Fibroblast of villous mesenchyme (primary cell): Measurements from ENCODE around the gene TIMP2. TPM values are rescaled to one million over a fixed set of nuclear protein-coding genes. Genes with fewer than 3 reads are reported as not detected.
A peak's percentile ranks its signal among the peaks of the same experiment; 100 is the strongest.

Experiments
- DNase-seq: peaks from one replicate; pipeline ENCODE4 v3.0.0-alpha.2; 2010; ENCODE audit warnings: low read depth
- H3K4me3 ChIP-seq: 2 replicates; pipeline ENCODE4 v1.5.1; 2011; ENCODE audit warnings: low read depth, mild to moderate bottlenecking, low read length
- total RNA-seq: library from RNA; depleted of rRNA; stranded (reverse); fragments of >200 nt; gene quantifications from 2 replicates; pipeline ENCODE4 v1.2.3, GENCODE V29; 2012
- TF ChIP-seq, protein P1 (sequence below): IDR thresholded peaks from 2 replicates; pipeline ENCODE4 v1.5.1; 2012; ENCODE audit warnings: low read depth, mild to moderate bottlenecking, low read length; ENCODE audit not compliant: insufficient read depth

TIMP2 gene
- total RNA-seq, 1 donor: 189 TPM

- DNase-seq: peak; percentile 62
- no peak overlapping the region for H3K4me3 ChIP-seq
- TF ChIP-seq, protein P1, sequence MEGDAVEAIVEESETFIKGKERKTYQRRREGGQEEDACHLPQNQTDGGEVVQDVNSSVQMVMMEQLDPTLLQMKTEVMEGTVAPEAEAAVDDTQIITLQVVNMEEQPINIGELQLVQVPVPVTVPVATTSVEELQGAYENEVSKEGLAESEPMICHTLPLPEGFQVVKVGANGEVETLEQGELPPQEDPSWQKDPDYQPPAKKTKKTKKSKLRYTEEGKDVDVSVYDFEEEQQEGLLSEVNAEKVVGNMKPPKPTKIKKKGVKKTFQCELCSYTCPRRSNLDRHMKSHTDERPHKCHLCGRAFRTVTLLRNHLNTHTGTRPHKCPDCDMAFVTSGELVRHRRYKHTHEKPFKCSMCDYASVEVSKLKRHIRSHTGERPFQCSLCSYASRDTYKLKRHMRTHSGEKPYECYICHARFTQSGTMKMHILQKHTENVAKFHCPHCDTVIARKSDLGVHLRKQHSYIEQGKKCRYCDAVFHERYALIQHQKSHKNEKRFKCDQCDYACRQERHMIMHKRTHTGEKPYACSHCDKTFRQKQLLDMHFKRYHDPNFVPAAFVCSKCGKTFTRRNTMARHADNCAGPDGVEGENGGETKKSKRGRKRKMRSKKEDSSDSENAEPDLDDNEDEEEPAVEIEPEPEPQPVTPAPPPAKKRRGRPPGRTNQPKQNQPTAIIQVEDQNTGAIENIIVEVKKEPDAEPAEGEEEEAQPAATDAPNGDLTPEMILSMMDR: peak; percentile 40
Observed at GRCh38 chr17:78828470-78829185, 96.6 kb downstream of the TIMP2 start.

DNA sequence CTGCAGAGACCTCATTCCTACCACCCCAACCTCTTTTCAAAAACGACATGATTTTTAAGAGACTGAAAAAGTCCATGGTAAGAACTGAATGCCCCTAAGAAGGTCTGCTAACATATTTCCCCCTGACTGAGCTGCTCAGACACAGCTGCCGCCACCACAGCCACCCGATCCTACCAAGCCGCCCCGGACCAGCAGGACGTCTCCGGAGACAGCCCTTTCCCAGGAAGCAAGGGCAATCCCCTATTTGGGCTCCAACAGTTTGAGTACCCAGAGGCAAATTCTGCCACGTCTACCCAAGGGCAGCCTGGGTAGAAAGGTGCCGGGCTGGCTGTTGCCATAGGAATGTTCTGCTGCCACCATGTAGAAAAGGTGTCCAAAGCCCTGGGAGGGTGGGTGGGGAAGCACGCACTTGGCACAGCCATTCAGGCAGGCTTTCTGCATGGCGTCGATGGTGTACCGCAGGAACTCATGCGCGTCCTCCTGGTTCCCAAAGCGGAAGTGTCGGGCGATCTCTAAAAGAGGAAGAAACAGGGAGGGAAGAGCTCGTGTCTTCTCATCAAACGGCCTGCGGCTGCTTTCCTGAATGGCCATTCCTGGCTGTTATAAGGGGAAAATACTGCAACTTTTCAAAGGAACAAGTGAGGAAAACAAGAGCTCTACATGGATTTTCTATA is 98.2 kb downstream of the TIMP2 start:
- no peak for DNase-seq
- H3K4me3 ChIP-seq: no peak overlapping the region
- TF ChIP-seq, protein P1: no peak

DNA sequence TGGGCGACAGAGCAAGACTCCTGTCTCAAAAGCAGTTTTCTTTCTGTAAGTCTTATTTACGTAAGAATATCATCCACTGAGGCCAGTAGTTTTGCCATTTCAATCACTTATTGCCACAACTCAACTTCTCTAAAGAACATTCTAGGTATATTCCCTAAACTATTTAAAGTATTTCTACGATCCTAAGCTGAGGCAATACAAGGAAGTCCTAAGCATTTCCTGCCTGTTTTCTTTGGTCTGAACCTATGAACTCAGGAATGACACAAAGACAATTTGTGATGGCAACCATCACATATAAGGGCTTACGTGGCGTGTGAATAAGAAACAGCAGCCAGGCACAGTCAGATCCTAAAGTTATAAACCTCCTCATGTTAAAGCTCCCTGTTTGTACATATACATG is 98.8 kb downstream of the TIMP2 start:
- peak; percentile 39 for DNase-seq
- TF ChIP-seq, protein P1: no peak

DNA sequence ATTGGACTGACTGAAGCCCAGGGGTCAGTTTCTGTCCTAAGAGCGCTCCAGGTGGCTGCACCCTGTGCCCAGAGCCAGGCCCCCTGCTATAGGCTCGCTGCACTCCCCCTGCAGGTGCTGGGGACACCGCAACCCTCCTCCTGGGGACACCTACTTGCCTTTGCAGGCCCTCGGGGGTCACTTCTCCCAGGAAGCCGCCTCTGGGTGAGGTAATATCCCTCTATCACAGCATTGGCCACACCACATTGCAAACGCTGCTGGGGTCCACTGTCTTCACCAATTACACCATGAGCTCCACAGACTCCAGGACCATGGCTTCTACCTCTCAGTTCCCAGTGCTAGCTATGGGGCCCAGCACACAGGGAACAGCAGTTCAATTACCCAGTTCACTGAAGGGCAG is 99.5 kb downstream of the TIMP2 start:
- DNase-seq: no peak
- H3K4me3 ChIP-seq: no peak overlapping the region
- TF ChIP-seq, protein P1: no peak

More for the DNA sequence above, 98.8 kb downstream of the TIMP2 start:
- H3K4me3 ChIP-seq: no peak overlapping the region

DNA sequence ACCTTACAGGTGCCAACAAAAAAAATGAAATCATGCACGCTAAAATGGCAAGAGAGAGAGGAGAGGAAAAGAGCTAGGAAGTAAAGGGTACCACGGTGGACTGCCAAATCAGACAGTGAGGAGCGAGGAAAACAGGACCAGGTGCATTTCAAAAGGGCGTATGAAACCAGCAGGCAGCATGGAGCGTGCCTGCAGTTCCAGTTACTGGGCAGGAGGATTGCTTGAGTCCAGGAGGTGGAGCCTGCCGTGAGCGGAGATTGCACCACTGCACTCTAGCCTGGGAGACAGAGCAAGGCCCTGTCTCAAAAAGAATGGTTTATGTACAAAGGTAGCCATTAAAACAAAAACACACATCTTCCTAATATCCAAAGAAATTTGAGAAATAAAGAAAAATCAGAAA is 100.9 kb downstream of the TIMP2 start:
- no peak overlapping the region for H3K4me3 ChIP-seq
- TF ChIP-seq, protein P1: no peak
- DNase-seq: no peak

GRCh38 chr17:78823282-78824046 is 101.7 kb downstream of the TIMP2 start:
- TF ChIP-seq, protein P1: no peak
- DNase-seq: no peak
- no peak overlapping the region for H3K4me3 ChIP-seq
